ENCODE data around the gene RASD1. TPM values are rescaled to one million over a fixed set of nuclear protein-coding genes. Genes with fewer than 3 reads are reported as not detected.

Gene RASD1
- total RNA-seq, 1 donor from 2014 or later, result 0.26 TPM

- no peak for TF ChIP-seq CTCF (IDR thresholded peaks at IDR 0.05; ENCODE audit: insufficient read depth, low read length, severe bottlenecking)
- Histone ChIP-seq H3K27me3 (ENCODE audit: control insufficient read depth, insufficient read depth, low read length) (no peaks in the 10 kb centered on the region), H3K36me3 (ENCODE audit: control insufficient read depth, insufficient read depth, low read length) (no peaks in the 10 kb centered on the region), H3K4me3 (ENCODE audit: low read depth, low read length) (no peak overlapping the region)
- FAIRE-seq (no peak), DNase-seq (ENCODE audit: low read depth) (no peak)
Measured at GRCh38 chr17:17540935-17541639, 44.9 kb upstream of the RASD1 start.

- no peak for FAIRE-seq
- no peak for TF ChIP-seq CTCF (IDR thresholded peaks at IDR 0.05; ENCODE audit: insufficient read depth, low read length, severe bottlenecking)
- Histone ChIP-seq H3K27me3 (ENCODE audit: control insufficient read depth, insufficient read depth, low read length) (no peaks in the 10 kb centered on the region), H3K4me3 (ENCODE audit: low read depth, low read length) (no peak overlapping the region), H3K36me3 (ENCODE audit: control insufficient read depth, insufficient read depth, low read length) (no peaks in the 10 kb centered on the region)
- no peak for DNase-seq (ENCODE audit: low read depth)
Measured at GRCh38 chr17:17540278-17540906, 44.2 kb upstream of the RASD1 start.

- H3K4me3 ChIP-seq (ENCODE audit: low read depth, low read length), result no peak overlapping the region
- H3K27me3 ChIP-seq (ENCODE audit: control insufficient read depth, insufficient read depth, low read length), result no peaks in the 10 kb centered on the region
- no peak for DNase-seq (ENCODE audit: low read depth)
- TF ChIP-seq CTCF (IDR thresholded peaks at IDR 0.05; ENCODE audit: insufficient read depth, low read length, severe bottlenecking), result no peak
- no peak for FAIRE-seq
- no peaks in the 10 kb centered on the region for H3K36me3 ChIP-seq (ENCODE audit: control insufficient read depth, insufficient read depth, low read length)
Measured at GRCh38 chr17:17539591-17539990, 43.4 kb upstream of the RASD1 start.

- no peak for TF ChIP-seq CTCF (IDR thresholded peaks at IDR 0.05; ENCODE audit: insufficient read depth, low read length, severe bottlenecking)
- Histone ChIP-seq H3K36me3 (ENCODE audit: control insufficient read depth, insufficient read depth, low read length) (no peaks in the 10 kb centered on the region), H3K27me3 (ENCODE audit: control insufficient read depth, insufficient read depth, low read length) (no peaks in the 10 kb centered on the region), H3K4me3 (ENCODE audit: low read depth, low read length) (no peak overlapping the region)
- peak; percentile 28 for DNase-seq (ENCODE audit: low read depth)
- FAIRE-seq, result no peak
Measured at GRCh38 chr17:17538417-17539391, 42.5 kb upstream of the RASD1 start.

- DNase-seq (ENCODE audit: low read depth) (no peak), FAIRE-seq (no peak)
- H3K36me3 ChIP-seq (ENCODE audit: control insufficient read depth, insufficient read depth, low read length), result no peaks in the 10 kb centered on the region
- no peak overlapping the region for H3K4me3 ChIP-seq (ENCODE audit: low read depth, low read length)
- no peaks in the 10 kb centered on the region for H3K27me3 ChIP-seq (ENCODE audit: control insufficient read depth, insufficient read depth, low read length)
- no peak for TF ChIP-seq CTCF (IDR thresholded peaks at IDR 0.05; ENCODE audit: insufficient read depth, low read length, severe bottlenecking)
Measured at GRCh38 chr17:17537311-17538099, 41.3 kb upstream of the RASD1 start.
